ENCODE results near the gene CEP170. TPM values are rescaled to one million over a fixed set of nuclear protein-coding genes. Genes with fewer than 3 reads are reported as not detected.
A peak's percentile ranks its signal among the peaks of the same experiment; 100 is the strongest.

The CEP170 gene
- polyA plus RNA-seq, 3 donors = 13.7 to 44.5 (median 17.4) TPM

DNA sequence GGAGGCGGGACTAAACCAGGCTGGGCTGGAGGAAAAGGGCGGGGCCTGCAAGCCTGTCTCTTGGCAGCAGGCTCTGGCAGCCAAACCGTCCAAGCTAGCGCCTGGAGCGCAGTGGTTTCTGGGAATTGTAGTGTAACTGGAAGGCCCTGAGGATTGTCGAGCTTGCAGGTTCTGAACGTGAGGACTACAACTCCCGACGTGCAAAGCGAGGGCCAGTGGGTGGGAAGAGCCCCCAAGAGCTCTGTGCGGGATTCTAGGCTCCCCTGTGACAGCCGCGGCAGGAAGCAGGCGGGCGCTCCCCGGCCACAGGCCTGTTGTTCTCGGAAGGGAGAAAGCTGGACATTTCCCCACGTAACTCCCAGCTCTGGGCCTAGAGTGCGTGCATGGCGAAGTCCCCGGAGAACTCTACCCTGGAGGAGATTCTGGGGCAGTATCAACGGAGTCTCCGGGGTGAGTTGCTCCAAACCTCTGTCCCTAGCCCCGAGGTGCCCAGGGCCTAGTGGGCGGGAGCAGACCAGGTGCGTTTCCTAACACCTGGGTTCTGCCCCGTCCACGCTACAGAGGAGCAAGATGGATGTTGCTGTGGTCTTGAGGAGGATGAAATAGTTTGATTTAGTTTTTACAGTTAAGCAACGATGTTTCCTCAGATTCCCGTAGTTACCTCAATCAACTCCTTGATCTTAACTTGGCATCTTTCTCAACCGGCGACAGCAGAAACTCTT is 871 bp upstream of the CEP170 start, which contains the start of gene SDCCAG8:
Gene SDCCAG8 (plus strand): TSS at position 251 of the 722 bp plus-strand sequence. CDS start 133 bp downstream, at position 384.
- H3K79me2 ChIP-seq (ENCODE audit: insufficient read depth, low read length) = peaks cover 85% of the 10 kb centered on the region
- peak within 1 kb of the TSS; percentile 95 to 99 for H3K27ac ChIP-seq (ENCODE audit: low read depth in 1 of 2, low read length in 2 of 2)
- Mint-ChIP-seq H3K27me3 (ENCODE audit: low read depth in 3 of 3) (no peaks in the 10 kb centered on the region), H3K9me3 (peaks cover 0 to 2% (median 0%) of the 10 kb centered on the region in 7 donors), H3K36me3 (peaks cover 6 to 8% of the 10 kb centered on the region in 2 donors), H3K27ac (peak within 1 kb of the TSS; percentile 99 to 100 (median 99)), H3K4me1 (peaks cover 44% of the 10 kb centered on the region), H3K4me3 (peak within 1 kb of the TSS; percentile 97 to 99)
- H3K36me3 ChIP-seq (replicated peaks in 1 of 2; ENCODE audit: control insufficient read depth in 1 of 2, insufficient read depth in 2 of 2, low read length in 2 of 2) = no peaks in the 10 kb centered on the region
- no peaks in the 10 kb centered on the region for H3K9me3 ChIP-seq (replicated peaks in 1 of 2; ENCODE audit: control insufficient read depth in 1 of 2, insufficient read depth in 1 of 2, low read length in 2 of 2)
- H3K4me3 ChIP-seq (replicated peaks in 1 of 3; ENCODE audit: low read depth in 2 of 3, low read length in 3 of 3) = peak within 1 kb of the TSS; percentile 61 to 96 (median 74)
- H3K27me3 ChIP-seq (ENCODE audit: control insufficient read depth in 2 of 2, insufficient read depth in 2 of 2, low read length in 2 of 2) = no peaks in the 10 kb centered on the region
- peak within 1 kb of the TSS; percentile 86 for H3K4me2 ChIP-seq (replicated peaks; ENCODE audit: extremely low read depth, low read length, poor library complexity, severe bottlenecking)
- peak; percentile 97 to 99 (median 97) for DNase-seq
- intact Hi-C loops (cut with micrococcal nuclease) = loop anchor here in 1 of 2 donors (5.0 kb wide), 1 partner anchor 66 kb away; no protein-coding TSS in a partner anchor
- H3K9ac ChIP-seq (ENCODE audit: insufficient read depth, low read length, poor library complexity, severe bottlenecking) = peak within 1 kb of the TSS; percentile 89
- TF ChIP-seq, protein P1, sequence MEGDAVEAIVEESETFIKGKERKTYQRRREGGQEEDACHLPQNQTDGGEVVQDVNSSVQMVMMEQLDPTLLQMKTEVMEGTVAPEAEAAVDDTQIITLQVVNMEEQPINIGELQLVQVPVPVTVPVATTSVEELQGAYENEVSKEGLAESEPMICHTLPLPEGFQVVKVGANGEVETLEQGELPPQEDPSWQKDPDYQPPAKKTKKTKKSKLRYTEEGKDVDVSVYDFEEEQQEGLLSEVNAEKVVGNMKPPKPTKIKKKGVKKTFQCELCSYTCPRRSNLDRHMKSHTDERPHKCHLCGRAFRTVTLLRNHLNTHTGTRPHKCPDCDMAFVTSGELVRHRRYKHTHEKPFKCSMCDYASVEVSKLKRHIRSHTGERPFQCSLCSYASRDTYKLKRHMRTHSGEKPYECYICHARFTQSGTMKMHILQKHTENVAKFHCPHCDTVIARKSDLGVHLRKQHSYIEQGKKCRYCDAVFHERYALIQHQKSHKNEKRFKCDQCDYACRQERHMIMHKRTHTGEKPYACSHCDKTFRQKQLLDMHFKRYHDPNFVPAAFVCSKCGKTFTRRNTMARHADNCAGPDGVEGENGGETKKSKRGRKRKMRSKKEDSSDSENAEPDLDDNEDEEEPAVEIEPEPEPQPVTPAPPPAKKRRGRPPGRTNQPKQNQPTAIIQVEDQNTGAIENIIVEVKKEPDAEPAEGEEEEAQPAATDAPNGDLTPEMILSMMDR (IDR thresholded peaks at IDR 0.05) = no peak
- WGBS (ENCODE audit: insufficient coverage) = 1% methylated on average over 28 of the region's 32 CpGs
- H2AFZ ChIP-seq (ENCODE audit: insufficient read depth, low read depth, low read length, poor library complexity, severe bottlenecking) = peak within 1 kb of the TSS; percentile 89
- peaks cover 13% of the 10 kb centered on the region for H4K20me1 ChIP-seq (ENCODE audit: insufficient read depth, low read length)
- H3K4me1 ChIP-seq (ENCODE audit: control insufficient read depth in 1 of 2, insufficient read depth in 2 of 2, low read length in 2 of 2) = peaks cover 31 to 56% of the 10 kb centered on the region in 2 donors

DNA sequence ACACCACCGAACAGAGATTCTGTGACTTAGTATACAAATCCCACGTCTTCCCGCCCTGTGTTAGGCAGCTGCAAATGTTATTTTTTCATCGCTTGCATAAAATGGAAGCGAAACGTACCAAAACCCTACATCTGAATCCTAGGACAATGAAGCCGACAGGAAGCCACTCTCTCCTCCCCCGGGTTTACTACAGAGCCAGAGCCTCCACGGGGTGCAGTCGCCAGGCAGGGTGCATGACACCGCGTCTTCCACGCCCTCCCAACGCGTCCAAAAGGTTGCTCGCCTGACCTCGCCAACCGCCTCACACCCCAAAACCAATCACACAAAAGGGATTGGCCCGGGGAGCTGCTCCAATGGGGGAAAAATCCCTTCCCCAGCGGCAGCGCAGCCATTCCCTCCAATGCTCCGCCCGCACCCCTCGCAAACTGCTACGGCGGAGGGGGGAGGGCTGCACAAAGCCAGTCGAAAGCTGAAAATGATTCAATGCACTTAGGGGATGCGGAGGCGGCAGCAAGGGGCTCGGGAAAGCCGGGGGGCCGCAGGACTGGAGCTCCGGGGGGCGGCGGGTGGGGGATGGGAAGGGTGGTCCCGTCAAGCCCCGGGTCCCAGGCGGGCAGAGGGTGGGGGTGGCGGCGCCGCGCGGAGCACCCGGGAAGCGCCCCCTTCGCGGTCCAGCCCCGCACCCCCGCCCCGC is 701 bp downstream of the CEP170 start:
- peaks cover 6 to 7% of the 10 kb centered on the region in 2 donors for H3K36me3 Mint-ChIP-seq

More for the DNA sequence above, 701 bp downstream of the CEP170 start:
- Histone ChIP-seq H4K20me1 (ENCODE audit: insufficient read depth, low read length) (peaks cover 13% of the 10 kb centered on the region), H3K4me2 (replicated peaks; ENCODE audit: extremely low read depth, low read length, poor library complexity, severe bottlenecking) (peak overlapping the region; percentile 86), H3K27me3 (ENCODE audit: control insufficient read depth in 2 of 2, insufficient read depth in 2 of 2, low read length in 2 of 2) (no peaks in the 10 kb centered on the region), H3K36me3 (replicated peaks in 1 of 2; ENCODE audit: control insufficient read depth in 1 of 2, insufficient read depth in 2 of 2, low read length in 2 of 2) (no peaks in the 10 kb centered on the region), H3K79me2 (ENCODE audit: insufficient read depth, low read length) (peaks cover 85% of the 10 kb centered on the region), H3K27ac (ENCODE audit: low read depth in 1 of 2, low read length in 2 of 2) (peak overlapping the region; percentile 95 to 99), H3K9ac (ENCODE audit: insufficient read depth, low read length, poor library complexity, severe bottlenecking) (peak overlapping the region; percentile 89), H2AFZ (ENCODE audit: insufficient read depth, low read depth, low read length, poor library complexity, severe bottlenecking) (peak overlapping the region; percentile 89), H3K4me1 (ENCODE audit: control insufficient read depth in 1 of 2, insufficient read depth in 2 of 2, low read length in 2 of 2) (peaks cover 20 to 42% of the 10 kb centered on the region in 2 donors), H3K9me3 (replicated peaks in 1 of 2; ENCODE audit: control insufficient read depth in 1 of 2, insufficient read depth in 1 of 2, low read length in 2 of 2) (no peaks in the 10 kb centered on the region), H3K4me3 (replicated peaks in 1 of 3; ENCODE audit: low read depth in 2 of 3, low read length in 3 of 3) (peak overlapping the region; percentile 61 to 96 (median 74))
- peak; percentile 68 to 90 (median 82) for DNase-seq
- 0% methylated on average over 31 of the region's 50 CpGs for WGBS (ENCODE audit: insufficient coverage)
- intact Hi-C loops (cut with micrococcal nuclease) = loop anchor here in 1 of 2 donors (5.0 kb wide), 1 partner anchor 33 kb away; no protein-coding TSS in a partner anchor
- H3K9me3 Mint-ChIP-seq = peaks cover 0 to 2% (median 0%) of the 10 kb centered on the region in 7 donors
- no peaks in the 10 kb centered on the region for H3K27me3 Mint-ChIP-seq (ENCODE audit: low read depth in 3 of 3)
- TF ChIP-seq, protein P1 (IDR thresholded peaks at IDR 0.05) = no peak
- H3K4me3 Mint-ChIP-seq = peak overlapping the region; percentile 97 to 99
- H3K27ac Mint-ChIP-seq = peak overlapping the region; percentile 98 to 99 (median 98)
- H3K4me1 Mint-ChIP-seq = peaks cover 38% of the 10 kb centered on the region
